ENCODE measurements around the gene DCDC1.

DCDC1 gene

DNA sequence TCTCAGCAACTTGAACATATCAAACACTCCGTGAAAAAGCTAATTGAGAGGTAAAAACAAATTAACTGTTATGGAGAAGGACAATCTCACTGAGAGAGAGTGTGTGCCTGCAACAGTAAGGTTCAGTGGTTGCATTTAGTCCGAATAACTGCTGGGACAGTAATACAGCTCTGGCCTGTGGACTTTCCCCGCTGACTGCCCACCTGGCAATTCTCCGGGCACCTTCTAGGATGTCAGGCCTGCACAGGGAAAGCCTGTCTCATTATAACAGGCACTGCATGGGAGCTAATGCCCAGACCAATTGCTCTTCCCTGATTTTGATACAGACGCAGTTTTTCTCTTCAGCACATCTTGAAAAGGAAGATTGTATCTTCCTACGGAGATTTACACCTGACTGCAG lies 251.0 kb downstream of the DCDC1 start:
- TF ChIP-seq TEAD4 (IDR thresholded peaks at IDR 0.05) (no peak), TCF12 (IDR thresholded peaks at IDR 0.05; ENCODE audit: low read depth) (no peak)

DNA sequence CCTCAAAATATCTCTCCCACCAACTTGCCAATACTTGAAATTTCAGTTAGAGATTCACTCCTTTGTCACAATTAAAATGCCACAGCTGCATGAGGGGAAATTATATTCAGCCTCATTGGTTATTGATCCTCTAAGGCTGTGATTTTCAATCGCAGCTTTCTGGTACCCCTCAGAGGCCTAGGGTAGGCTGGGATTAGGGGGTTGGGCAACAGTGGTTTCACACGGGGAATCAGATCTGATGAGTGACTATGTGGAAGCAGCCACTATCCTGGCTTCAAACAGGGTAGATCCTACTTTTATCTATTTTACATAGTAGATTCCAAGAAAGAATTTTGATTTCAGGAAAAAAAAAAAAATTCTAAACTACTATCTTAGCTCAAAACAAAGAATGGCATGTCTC lies 252.5 kb downstream of the DCDC1 start:
- TF ChIP-seq, protein P1, sequence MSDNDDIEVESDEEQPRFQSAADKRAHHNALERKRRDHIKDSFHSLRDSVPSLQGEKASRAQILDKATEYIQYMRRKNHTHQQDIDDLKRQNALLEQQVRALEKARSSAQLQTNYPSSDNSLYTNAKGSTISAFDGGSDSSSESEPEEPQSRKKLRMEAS (IDR thresholded peaks at IDR 0.05): no peak
- no peak for TF ChIP-seq TCF12 (IDR thresholded peaks at IDR 0.05; ENCODE audit: low read depth)

DNA sequence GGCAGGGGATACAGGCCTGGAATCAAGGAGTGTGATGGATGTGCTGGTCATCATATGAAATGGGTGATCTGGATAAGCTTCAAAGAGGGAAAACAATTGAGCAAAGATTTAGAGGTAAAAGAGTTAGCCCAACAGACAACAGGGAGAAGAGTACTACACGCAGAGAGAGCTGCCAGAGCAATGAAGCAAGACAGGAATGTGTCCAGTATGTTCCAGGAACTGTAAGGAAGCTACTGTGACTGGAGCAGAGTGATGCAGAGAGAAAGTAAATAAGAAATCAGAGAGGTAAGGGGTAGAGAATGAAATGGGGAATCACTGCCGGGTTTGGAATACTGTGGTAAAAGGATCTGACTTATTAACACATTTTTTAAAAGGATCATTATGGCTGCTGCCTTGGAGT lies 255.1 kb downstream of the DCDC1 start:
- TF ChIP-seq TCF12 (IDR thresholded peaks at IDR 0.05; ENCODE audit: low read depth): no peak

DNA sequence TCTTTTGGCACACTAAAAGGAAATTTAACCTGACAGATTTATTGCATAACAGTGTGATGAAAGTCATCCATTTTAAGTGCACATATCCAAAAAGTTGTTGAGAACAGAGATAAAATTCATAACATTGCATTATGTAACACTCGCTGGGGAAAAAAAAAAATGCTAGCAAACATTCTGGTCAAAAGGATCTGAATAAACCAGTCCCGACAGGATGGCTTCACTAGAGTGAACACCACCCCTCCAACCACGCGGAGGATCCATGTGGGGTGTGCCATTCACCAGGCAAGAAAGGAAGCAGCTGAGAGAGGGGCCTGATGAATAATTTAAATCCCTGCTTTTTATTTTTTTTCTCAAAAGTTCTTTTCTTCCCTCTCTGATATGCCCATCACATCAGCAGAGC lies 258.7 kb downstream of the DCDC1 start:
- TF ChIP-seq EGR1 (IDR thresholded peaks at IDR 0.05) (no peak), ZBTB7A (IDR thresholded peaks at IDR 0.05; ENCODE audit: low read depth) (no peak), NFIC (IDR thresholded peaks at IDR 0.05) (no peak), TCF12 (IDR thresholded peaks at IDR 0.05; ENCODE audit: low read depth) (no peak), CREB1 (IDR thresholded peaks at IDR 0.05; ENCODE audit: low read depth) (no peak), FOXM1 (IDR thresholded peaks at IDR 0.05; ENCODE audit: borderline replicate concordance, low read depth) (no peak), EP300 (IDR thresholded peaks at IDR 0.05; ENCODE audit: borderline replicate concordance) (no peak), TAF1 (IDR thresholded peaks at IDR 0.05; ENCODE audit: low read depth) (no peak), YY1 (IDR thresholded peaks at IDR 0.05; ENCODE audit: low read depth) (no peak), CEBPB (IDR thresholded peaks at IDR 0.05) (no peak), RAD21 (IDR thresholded peaks at IDR 0.05; ENCODE audit: low read depth) (no peak), TEAD4 (IDR thresholded peaks at IDR 0.05) (no peak)
- TF ChIP-seq, protein P1 (IDR thresholded peaks at IDR 0.05): no peak
- TF ChIP-seq, protein P2, sequence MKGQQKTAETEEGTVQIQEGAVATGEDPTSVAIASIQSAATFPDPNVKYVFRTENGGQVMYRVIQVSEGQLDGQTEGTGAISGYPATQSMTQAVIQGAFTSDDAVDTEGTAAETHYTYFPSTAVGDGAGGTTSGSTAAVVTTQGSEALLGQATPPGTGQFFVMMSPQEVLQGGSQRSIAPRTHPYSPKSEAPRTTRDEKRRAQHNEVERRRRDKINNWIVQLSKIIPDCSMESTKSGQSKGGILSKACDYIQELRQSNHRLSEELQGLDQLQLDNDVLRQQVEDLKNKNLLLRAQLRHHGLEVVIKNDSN (IDR thresholded peaks at IDR 0.05): no peak
- TF ChIP-seq, protein P3, sequence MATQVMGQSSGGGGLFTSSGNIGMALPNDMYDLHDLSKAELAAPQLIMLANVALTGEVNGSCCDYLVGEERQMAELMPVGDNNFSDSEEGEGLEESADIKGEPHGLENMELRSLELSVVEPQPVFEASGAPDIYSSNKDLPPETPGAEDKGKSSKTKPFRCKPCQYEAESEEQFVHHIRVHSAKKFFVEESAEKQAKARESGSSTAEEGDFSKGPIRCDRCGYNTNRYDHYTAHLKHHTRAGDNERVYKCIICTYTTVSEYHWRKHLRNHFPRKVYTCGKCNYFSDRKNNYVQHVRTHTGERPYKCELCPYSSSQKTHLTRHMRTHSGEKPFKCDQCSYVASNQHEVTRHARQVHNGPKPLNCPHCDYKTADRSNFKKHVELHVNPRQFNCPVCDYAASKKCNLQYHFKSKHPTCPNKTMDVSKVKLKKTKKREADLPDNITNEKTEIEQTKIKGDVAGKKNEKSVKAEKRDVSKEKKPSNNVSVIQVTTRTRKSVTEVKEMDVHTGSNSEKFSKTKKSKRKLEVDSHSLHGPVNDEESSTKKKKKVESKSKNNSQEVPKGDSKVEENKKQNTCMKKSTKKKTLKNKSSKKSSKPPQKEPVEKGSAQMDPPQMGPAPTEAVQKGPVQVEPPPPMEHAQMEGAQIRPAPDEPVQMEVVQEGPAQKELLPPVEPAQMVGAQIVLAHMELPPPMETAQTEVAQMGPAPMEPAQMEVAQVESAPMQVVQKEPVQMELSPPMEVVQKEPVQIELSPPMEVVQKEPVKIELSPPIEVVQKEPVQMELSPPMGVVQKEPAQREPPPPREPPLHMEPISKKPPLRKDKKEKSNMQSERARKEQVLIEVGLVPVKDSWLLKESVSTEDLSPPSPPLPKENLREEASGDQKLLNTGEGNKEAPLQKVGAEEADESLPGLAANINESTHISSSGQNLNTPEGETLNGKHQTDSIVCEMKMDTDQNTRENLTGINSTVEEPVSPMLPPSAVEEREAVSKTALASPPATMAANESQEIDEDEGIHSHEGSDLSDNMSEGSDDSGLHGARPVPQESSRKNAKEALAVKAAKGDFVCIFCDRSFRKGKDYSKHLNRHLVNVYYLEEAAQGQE (IDR thresholded peaks at IDR 0.05; ENCODE audit: low read depth): no peak

DNA sequence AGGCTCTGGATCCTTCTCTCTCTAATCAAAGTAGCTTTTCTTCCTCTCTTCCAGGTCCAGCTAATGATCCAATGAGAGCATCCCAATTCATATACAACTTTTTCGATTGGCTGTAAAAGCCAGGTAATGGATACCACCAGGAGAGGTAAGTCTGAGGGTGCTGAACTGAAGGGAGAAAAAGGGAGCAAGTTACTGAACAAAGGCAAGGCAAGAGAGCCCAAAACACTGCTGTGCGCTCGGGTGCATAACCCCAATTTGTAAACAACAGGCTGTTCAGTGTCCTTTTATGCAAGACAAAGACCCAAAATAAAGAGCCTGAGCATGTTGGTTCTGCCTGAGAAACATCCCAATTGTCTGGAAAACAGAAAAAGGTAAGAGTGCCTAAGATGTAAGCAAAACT lies 260.1 kb downstream of the DCDC1 start:
- TF ChIP-seq TCF12 (IDR thresholded peaks at IDR 0.05; ENCODE audit: low read depth) (no peak), RAD21 (IDR thresholded peaks at IDR 0.05; ENCODE audit: low read depth) (no peak), ZBTB7A (IDR thresholded peaks at IDR 0.05; ENCODE audit: low read depth) (no peak), YY1 (IDR thresholded peaks at IDR 0.05; ENCODE audit: low read depth) (no peak)

DNA sequence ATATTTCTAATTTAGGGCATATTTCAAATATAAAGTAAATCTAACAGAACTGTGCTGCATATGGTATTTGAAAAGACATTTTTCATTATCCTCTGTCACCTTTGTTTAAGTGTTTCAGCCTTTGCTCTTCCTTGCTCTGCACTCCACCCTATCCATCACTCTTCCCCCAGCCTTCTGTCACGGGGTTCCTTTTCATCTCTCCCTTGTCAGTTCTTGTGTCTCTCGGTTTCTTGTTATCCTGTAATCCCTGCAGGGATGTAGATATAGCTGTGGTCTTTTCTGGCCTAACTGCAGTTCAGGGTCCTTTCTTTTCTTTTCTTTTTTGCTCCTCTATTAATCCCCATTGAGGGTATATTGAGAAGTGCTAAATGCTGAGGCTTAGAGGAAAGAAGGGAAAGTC lies 261.9 kb downstream of the DCDC1 start:
- TF ChIP-seq EP300 (IDR thresholded peaks at IDR 0.05; ENCODE audit: borderline replicate concordance) (no peak), NFIC (IDR thresholded peaks at IDR 0.05) (no peak), YY1 (IDR thresholded peaks at IDR 0.05; ENCODE audit: low read depth) (no peak), CEBPB (IDR thresholded peaks at IDR 0.05) (no peak), ZBTB7A (IDR thresholded peaks at IDR 0.05; ENCODE audit: low read depth) (no peak), TAF1 (IDR thresholded peaks at IDR 0.05; ENCODE audit: low read depth) (no peak), TCF12 (IDR thresholded peaks at IDR 0.05; ENCODE audit: low read depth) (no peak), TEAD4 (IDR thresholded peaks at IDR 0.05) (no peak)
- TF ChIP-seq, protein P3 (IDR thresholded peaks at IDR 0.05; ENCODE audit: low read depth): no peak
- TF ChIP-seq, protein P2 (IDR thresholded peaks at IDR 0.05): no peak
- TF ChIP-seq, protein P1 (IDR thresholded peaks at IDR 0.05): no peak

DNA sequence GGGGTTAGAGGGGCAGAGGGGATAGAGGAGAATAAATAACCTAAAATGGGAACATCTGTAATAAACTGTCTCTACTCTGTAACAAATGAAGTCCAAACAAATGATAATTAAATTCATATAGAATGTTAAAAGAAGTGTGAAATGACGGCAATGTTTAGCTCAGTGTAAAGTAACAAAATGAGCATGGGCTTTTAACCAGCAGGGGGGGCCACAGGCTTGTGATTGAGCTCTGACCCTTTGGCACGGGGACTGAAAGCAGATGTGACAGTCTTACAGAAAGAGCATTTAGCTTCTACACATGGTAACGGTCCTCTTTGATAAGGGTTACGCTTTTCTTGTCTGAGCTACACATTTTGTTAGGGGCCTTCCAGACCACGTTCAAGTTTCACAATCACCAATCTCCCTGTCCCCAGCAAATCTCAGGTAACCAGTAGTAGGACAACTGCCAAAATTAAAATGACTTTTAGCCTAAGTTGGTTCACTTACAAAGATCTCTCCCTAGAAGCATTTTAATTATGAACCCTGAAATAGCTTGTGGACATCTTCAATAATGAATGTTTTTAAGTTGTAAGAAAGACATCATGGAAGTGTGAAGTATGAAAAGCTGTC lies 262.5 kb downstream of the DCDC1 start:
- peak; percentile 86 for TF ChIP-seq RAD21 (IDR thresholded peaks at IDR 0.05; ENCODE audit: low read depth)
- no peak for TF ChIP-seq EP300 (IDR thresholded peaks at IDR 0.05; ENCODE audit: borderline replicate concordance)

Data from Ishikawa (cell line).